Muscle of back (tissue), 11 donors: ENCODE data around the gene KBTBD8. TPM values are rescaled to one million over a fixed set of nuclear protein-coding genes. Genes with fewer than 3 reads are reported as not detected.
A peak's percentile ranks its signal among the peaks of the same experiment; 100 is the strongest.

Experiments
- DNase-seq, 3 donors: peaks; one replicate each; pipeline versions ENCODE4 v3.0.0 to v3.0.0-alpha.2; 2013
- polyA plus RNA-seq, 10 donors: library from polyadenylated mRNA; unstranded; fragments of 120-200 nt; gene quantifications; one replicate each; pipeline ENCODE4 v1.2.1, GENCODE V29; 2013; ENCODE audit not compliant: insufficient read length in 10 of 10

The KBTBD8 gene
- polyA plus RNA-seq, 10 donors: 2.2 to 4.7 (median 3.2) TPM

DNA sequence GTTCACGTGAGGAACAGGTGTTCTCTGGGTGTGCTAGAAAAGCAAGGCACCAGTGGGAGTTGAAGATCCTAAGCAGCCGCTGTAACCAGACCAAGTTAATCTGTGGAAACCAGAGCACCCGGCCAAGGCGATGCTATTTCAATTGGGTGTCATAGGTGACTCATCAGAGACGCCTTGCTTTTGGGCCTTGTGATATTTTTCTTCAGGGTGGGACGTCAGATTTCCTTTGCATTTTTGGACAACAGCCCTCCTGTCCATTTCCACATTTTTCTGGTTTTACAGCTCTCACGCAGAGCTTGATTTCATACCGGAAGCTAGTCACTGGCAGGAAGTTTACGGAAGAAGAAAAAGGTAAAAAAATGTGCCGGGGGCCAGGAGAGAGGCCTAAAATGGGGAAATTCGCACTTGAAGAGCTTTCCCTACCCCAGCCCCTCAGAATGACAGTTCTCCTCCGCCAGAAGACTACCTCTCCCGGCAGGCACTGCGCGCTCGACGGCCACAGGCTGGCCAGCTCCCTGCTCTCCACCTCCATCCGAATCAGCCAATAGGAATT, 471 bp upstream of the KBTBD8 start:
- DNase-seq: no peak

DNA sequence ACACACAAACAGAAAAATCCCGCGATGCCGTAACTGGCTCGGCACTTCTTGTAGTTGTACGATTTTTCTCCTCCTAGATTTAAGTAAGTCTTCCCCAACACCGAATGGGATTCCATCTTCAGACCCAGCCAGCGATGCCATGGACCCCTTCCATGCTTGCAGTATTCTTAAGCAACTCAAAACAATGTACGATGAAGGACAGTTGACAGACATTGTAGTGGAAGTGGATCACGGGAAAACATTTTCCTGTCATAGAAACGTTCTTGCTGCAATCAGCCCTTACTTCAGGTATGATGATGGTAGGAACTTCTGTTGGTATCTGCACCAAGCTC, 763 bp downstream of the KBTBD8 start:
- DNase-seq: no peak

- peak in 1 of 3 donors; percentile 16 for DNase-seq
These were observed 1.9 kb downstream of the KBTBD8 start for GRCh38 chr3:67000009-67000408.

DNA sequence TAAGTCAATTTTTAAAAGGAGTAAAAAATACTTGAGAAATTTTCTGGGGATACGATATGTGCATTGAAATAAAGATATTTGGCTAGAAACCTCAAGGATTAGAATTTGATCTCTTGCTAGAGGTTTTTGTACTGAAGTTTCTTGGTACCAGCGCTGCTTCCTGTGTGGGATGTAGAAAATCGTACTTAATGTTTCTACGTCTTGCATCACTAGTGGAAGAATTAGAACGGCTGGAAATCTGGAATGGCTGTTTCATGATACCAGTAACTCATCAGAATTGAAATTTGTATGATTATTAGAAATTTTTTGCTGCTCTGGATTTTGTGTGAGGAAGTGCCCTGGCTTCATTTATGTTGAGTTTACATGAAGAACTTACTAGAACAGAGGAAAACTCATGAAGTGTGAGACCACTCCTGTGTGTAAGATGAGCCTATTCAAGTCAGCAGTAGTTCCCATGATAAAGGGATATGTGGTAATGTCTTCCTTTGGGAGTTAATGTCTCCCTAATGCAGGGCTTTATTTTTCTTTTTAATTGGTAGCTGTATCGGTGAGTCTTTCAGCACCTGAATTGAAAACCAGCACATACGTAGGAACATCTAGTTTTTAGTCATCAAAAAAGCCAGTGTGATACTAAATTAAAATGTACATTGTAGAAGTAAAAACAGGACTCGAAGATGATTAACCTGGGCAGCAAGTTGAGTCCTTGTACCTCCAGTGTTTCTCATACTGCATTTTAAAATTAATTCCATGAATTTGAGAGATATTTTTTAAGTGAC, 3.2 kb downstream of the KBTBD8 start:
- no peak for DNase-seq

GRCh38 chr3:67005974-67006373, 7.9 kb downstream of the KBTBD8 start:
- DNase-seq: no peak

- DNase-seq: no peak
These were observed 8.4 kb downstream of the KBTBD8 start for GRCh38 chr3:67006460-67006859.

- DNase-seq: no peak
These were observed 10.3 kb downstream of the KBTBD8 start for GRCh38 chr3:67008388-67008787.

GRCh38 chr3:67009716-67010115, 11.6 kb downstream of the KBTBD8 start:
- no peak for DNase-seq

DNA sequence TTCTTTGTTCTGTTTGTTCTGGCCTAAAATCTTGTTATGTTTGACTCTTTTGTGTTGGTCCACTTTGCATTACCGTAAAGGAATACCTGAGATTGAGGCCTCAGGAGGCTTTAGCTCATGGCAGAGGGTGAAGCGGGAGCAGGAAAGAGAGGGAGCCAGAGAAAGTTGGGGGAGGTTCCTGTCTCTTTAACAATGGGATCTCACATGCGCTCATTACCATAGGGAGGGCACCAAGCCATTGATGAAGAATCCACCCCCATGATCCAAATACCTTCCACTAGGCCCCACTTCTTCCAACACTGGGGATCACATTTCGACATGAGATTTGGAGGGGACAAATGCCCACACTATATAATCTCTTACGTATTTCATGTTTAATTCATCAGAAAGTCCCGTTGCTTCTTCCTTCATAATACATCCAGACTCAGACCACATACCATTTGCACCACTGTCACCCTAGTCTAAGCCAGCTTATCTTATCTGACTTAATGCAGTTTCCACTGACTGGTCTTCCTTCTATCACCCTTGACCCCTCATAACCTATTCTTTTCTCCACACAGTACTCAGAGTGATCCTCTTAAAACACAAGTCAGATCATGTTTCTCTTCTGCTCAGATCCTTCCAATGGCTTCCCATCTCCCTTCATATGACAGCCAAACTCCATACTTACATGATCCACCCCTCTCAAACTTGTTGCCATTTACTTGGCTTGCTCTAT, 13.5 kb downstream of the KBTBD8 start:
- DNase-seq: no peak

DNA sequence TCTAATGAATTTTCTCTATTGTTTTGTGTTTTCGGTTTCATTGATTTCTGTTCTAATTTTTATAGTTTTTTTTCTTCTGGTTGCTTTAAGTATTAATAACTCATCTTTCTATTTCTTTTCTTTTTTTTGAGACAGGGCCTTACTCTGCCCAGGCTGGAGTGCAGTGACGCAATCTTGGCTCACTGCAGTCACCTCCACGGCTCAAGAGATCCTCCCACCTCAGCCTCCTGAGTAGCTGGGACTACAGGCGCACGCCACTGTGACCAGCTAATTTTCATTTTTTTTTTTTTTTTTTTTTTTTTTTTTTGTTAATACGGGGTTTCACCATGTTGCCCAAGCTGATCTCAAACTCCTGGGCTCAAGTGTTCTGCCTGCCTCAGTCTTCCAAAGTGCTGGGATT, 14.5 kb downstream of the KBTBD8 start:
- no peak for DNase-seq

GRCh38 chr3:67015702-67016484, 17.8 kb downstream of the KBTBD8 start:
- peak in 1 of 3 donors; percentile 12 for DNase-seq

DNA sequence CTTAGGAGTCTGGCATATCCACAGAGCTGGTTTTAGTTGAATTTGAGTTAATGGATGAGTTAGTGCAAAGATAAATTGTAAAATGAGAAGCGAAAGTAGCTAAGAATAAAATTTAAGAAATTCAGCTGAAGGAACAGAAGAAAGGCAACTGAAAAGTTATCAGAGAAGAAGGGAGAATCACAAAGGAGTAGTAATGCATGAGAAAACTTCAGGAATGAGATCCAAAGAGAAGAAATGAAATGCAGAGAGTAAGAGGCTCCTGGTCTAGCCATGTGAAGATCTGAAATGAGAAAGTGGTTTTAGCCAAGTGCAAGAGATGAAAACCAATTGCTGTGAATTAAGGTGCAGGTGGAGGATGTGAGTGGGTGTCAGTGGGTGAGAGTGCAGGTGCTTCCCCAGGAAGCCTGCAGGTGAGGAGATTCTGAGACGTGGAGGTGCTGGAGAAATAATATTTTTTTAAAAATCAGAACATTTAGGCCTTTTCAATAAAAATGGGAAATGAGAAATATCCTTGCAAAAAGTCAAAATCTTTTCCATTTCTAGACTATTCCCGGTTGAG, 18.5 kb downstream of the KBTBD8 start:
- no peak for DNase-seq

GRCh38 chr3:67017211-67017610, 19.1 kb downstream of the KBTBD8 start:
- peak in 1 of 3 donors; percentile 32 for DNase-seq

- DNase-seq: peak in 1 of 3 donors; percentile 37
These were observed 20.1 kb downstream of the KBTBD8 start for GRCh38 chr3:67018105-67018788.

DNA sequence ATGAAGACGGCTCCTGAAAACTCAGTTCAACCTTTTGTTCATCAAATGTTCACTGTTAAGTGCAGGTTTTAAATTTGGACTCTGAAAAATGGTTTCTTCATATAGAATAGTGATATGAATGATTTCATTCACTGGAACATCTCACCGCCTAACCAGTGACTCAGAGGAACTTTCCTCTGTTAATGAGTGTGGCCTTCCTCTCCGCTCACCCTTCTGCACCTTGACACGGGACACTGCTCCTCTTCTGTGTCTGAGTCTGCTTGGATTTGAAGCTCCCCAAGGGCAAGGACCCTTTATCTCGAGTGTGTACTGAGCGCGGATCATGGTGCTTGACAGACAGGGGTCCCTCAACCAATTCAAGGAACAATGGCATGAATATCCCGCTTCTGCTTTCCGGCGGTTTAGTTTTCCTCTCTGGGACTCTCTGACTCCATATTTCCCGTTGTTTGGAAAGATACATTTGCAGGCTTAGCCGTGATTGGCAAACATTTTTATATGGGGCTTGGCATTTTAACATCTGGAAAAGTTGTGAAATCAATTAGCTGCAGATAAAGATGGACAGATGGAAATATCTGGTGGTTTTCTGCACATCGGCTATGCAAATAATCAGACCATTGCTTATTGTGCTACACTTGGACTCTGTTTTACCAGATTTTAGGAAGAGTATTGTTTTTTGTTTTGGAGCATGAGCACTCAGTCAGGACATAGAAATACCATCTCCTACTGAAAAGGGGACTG, 20.9 kb downstream of the KBTBD8 start:
- peak in 1 of 3 donors; percentile 45 for DNase-seq

GRCh38 chr3:67028001-67028784, 30.1 kb downstream of the KBTBD8 start:
- DNase-seq: no peak

DNA sequence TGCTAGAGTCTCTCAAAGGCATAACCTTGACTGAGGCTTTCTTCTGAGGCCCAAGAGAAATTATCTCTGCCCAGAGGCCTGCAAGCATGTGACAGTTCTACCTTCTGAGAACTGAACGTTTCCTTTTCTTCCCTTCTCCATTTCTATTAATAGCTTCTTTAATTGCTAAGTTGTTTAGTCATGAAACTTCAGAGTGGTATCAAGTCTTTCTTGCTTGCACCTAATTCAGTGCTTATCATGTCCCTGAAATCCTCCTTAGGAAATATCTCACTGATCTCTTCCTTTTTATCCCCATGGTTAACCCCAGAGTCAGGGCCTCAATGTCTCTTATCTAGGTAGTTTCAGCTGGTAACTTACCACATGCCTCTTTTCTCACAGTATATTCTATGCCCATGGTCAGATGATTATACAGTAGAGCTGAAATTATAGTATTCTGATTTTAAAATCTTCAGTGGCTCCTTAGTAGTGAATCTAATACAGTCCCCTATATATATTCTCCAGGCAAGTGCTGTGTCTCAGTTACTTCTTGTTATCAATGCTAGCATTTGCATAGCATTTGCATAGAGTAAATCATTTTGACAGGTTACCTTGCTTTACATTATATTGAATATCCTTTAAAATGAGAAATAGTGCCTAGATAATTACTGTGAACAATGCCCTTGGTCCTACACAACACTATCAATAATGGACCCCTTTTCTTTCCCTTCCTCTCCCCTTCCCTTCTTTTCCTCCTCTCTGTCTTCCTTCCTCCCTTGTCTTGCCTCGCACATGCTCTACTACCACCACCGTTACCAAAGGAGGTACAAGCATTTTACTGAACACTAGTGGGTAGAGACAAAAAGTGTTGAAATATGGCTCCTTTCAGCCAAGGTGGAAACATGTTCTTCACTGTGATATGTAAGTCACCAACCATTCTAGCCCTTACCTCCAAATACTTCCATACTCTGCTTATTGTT, 33.0 kb downstream of the KBTBD8 start:
- DNase-seq: no peak

DNA sequence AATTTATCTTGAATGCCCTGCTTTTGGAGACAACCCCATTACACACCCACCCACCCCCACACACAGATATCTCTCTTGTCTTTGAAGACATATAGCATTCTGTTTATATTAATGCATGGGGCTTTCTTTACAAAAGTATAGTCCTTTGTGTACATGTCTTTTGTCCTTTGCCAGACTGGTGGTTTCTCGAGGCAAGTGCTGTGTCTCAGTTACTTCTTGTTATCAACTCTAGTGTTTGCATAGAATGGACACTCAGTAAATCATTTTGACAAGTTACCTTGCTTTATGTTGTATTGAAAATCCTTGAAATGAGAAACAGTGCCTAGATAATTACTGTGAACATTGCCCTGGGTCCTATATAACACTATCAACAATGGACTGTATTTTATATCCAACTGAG, 33.9 kb downstream of the KBTBD8 start:
- no peak for DNase-seq

DNA sequence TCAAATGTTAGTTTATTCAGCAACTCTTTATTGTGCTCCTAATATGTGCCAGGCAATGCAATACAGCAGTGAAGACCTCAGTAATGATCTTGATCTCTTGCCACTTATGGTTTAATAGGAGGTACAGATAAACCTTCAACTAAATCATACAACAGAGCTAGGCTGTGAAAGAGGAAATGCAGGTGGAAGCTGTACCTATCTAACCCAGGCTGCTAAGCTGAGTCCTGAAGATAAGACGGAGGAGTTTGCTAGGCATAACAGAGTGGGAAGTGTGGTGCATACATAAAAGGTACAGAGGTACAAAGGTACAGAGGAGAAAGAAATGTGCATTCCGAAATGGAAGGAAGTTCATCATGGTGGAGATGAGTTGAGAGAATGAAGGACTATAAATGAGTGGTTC, 35.0 kb downstream of the KBTBD8 start:
- no peak for DNase-seq
